Measurements from ENCODE around the gene ARHGAP20. TPM values are rescaled to one million over a fixed set of nuclear protein-coding genes. Genes with fewer than 3 reads are reported as not detected.

Gene ARHGAP20
- total and polyA plus RNA-seq, 2 of the 4 experiments (the other 2 are of a cell fraction): 1.4 to 2.5 TPM

DNA sequence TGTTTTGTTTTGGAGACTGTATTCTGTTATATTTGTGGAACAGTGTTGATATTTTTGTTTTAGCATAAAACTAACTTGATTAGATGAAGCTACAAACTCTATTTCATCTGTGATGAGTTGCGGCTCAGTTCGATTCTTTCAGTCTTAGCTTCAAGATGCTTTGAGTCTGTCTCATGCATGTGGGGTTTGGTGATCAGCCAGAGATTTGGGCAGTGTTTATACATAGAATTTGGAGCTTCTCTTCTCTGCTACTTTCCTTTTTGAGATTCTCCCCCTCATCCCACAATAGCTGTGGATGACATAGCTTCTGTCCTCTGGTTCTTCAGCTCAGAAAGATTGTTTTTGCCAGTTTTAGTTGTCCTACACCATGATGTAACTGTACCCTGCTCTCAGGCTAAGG, 90.4 kb downstream of the ARHGAP20 start:
- H3K23ac ChIP-seq (ENCODE audit: low read depth, low read length): no peak overlapping the region
- H3K4me1 ChIP-seq (ENCODE audit: control insufficient read depth, insufficient read depth, low read length): no peaks in the 10 kb centered on the region
- H2AFZ ChIP-seq (replicated peaks; ENCODE audit: low read length, poor library complexity): no peak overlapping the region
- CTCF ChIA-PET: no interaction called here
- no peaks in the 10 kb centered on the region for H3K27me3 ChIP-seq (ENCODE audit: control insufficient read depth, insufficient read depth, low read length)
- no peaks in the 10 kb centered on the region for H3K79me1 ChIP-seq (ENCODE audit: low read depth in 1 of 2, low read length in 2 of 2)
- dilution Hi-C loops (cut with HindIII; ENCODE audit: low sequenced_read_pairs, unreplicated experiment) (no loop called here), intact Hi-C loops (cut with micrococcal nuclease) (loop anchor here (10.0 kb wide), 1 partner anchor 613 kb away; no protein-coding TSS in a partner anchor), in situ Hi-C loops (cut with MboI; ENCODE audit: low sequenced_read_pairs) (no loop called here)
- no peak overlapping the region for H4K5ac ChIP-seq (ENCODE audit: low read depth, low read length)
- H3K4ac ChIP-seq (ENCODE audit: low read depth, low read length): no peak overlapping the region
- no peak overlapping the region for H2BK15ac ChIP-seq (ENCODE audit: low read depth, low read length)
- no TSS peak for BruUV-seq (replicated peaks)
- no peaks in the 10 kb centered on the region for H3K9me3 ChIP-seq (ENCODE audit: control insufficient read depth, insufficient read depth, low read length)
- H2BK120ac ChIP-seq (ENCODE audit: low read depth, low read length): no peak overlapping the region; the same call in 1 of the 2 replicates
- H3K18ac ChIP-seq (ENCODE audit: low read depth, low read length): no peak overlapping the region
- TF ChIP-seq NFE2L2 (IDR thresholded peaks at IDR 0.05; ENCODE audit: low read depth, low read length): no peak
- TF ChIP-seq CTCF (conservative IDR thresholded peaks at IDR 0.05; ENCODE audit: low read depth, low read length): no peak
- no peak for TF ChIP-seq RCOR1 (IDR thresholded peaks at IDR 0.05; ENCODE audit: insufficient replicate concordance, low read length)
- TF ChIP-seq ELK1 (IDR thresholded peaks at IDR 0.05; ENCODE audit: borderline replicate concordance, low read depth, low read length): no peak
- no peak for TF ChIP-seq POLR2A (IDR thresholded peaks at IDR 0.05; ENCODE audit: low read depth, low read length)
- no peak for TF ChIP-seq CHD1 (IDR thresholded peaks at IDR 0.05; ENCODE audit: low read depth, low read length)
- TF ChIP-seq CEBPB (IDR thresholded peaks at IDR 0.05; ENCODE audit: low read depth, low read length): no peak
- no peak for TF ChIP-seq MXI1 (IDR thresholded peaks at IDR 0.05; ENCODE audit: borderline replicate concordance, low read depth, low read length)
- no peak for TF ChIP-seq FOS (IDR thresholded peaks at IDR 0.05; ENCODE audit: low read depth, low read length)
- no peak for TF ChIP-seq RFX5 (IDR thresholded peaks at IDR 0.05; ENCODE audit: low read depth, low read length)
- no peak for TF ChIP-seq SMC3 (IDR thresholded peaks at IDR 0.05; ENCODE audit: low read depth, low read length)
- TF ChIP-seq RAD21 (IDR thresholded peaks at IDR 0.05; ENCODE audit: low read length): no peak
- no peak for TF ChIP-seq MAFK (IDR thresholded peaks at IDR 0.05; ENCODE audit: low read depth, low read length)
- TF ChIP-seq BHLHE40 (IDR thresholded peaks at IDR 0.05; ENCODE audit: low read depth, low read length): no peak
- TF ChIP-seq MAZ (IDR thresholded peaks at IDR 0.05; ENCODE audit: borderline replicate concordance, low read depth, low read length): no peak
- TF ChIP-seq, protein P1, sequence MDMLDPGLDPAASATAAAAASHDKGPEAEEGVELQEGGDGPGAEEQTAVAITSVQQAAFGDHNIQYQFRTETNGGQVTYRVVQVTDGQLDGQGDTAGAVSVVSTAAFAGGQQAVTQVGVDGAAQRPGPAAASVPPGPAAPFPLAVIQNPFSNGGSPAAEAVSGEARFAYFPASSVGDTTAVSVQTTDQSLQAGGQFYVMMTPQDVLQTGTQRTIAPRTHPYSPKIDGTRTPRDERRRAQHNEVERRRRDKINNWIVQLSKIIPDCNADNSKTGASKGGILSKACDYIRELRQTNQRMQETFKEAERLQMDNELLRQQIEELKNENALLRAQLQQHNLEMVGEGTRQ (IDR thresholded peaks at IDR 0.05; ENCODE audit: low read depth, low read length): no peak
- no peak overlapping the region for H3K9ac ChIP-seq (ENCODE audit: low read depth, low read length)
- no peak overlapping the region for H4K91ac ChIP-seq (ENCODE audit: insufficient read depth, low read depth, low read length)
- peak overlapping the region in 1 of 2 experiments; percentile 51; a peak in 1 of 4 replicates for H4K8ac ChIP-seq (ENCODE audit: low read depth in 2 of 2, low read length in 2 of 2)
- peak; percentile 78 for DNase-seq
- no peak overlapping the region for H2AK9ac ChIP-seq (replicated peaks; ENCODE audit: low read depth, low read length, poor library complexity)
- H2AK5ac ChIP-seq (ENCODE audit: low read depth, low read length): no peak overlapping the region
- no peak overlapping the region for H3K56ac ChIP-seq (ENCODE audit: extremely low read depth, insufficient read depth, low read length)
- H3K4me2 ChIP-seq (ENCODE audit: low read depth, low read length): no peak overlapping the region; the same call in 1 of the 2 replicates
- peak overlapping the region; percentile 75; the same call in 1 of the 2 replicates for H3K14ac ChIP-seq (replicated peaks; ENCODE audit: low read depth, low read length)
- H2BK20ac ChIP-seq (ENCODE audit: low read depth, low read length): no peak overlapping the region
- no CpG with 5 or more reads among the region's 2 CpGs for WGBS, 2 experiments (ENCODE audit: extremely low coverage in 2 of 2, insufficient read length in 1 of 2)
- ATAC-seq (ENCODE audit: low read depth): peak; percentile 72
- no peaks in the 10 kb centered on the region for H3K36me3 ChIP-seq (ENCODE audit: control insufficient read depth, insufficient read depth, low read length)
- no peak overlapping the region for H2BK5ac ChIP-seq (ENCODE audit: low read depth, low read length, poor library complexity, severe bottlenecking)
- H3K9me1 ChIP-seq (ENCODE audit: insufficient read depth, low read length): no peaks in the 10 kb centered on the region
- H3K4me3 ChIP-seq (ENCODE audit: insufficient read depth, low read depth, low read length): no peak overlapping the region
- POLR2A ChIA-PET (ENCODE audit: unreplicated experiment): no interaction called here
- H4K20me1 ChIP-seq (ENCODE audit: insufficient read depth, low read length): no peaks in the 10 kb centered on the region
- no peak overlapping the region for H3K27ac ChIP-seq (ENCODE audit: insufficient read depth, low read length)
